ENCODE results near the gene ELAVL4.

- TF ChIP-seq CTCF (IDR thresholded peaks at IDR 0.05), result no peak
- TF ChIP-seq POLR2A (IDR thresholded peaks at IDR 0.05), result no peak
Measured at GRCh38 chr1:50132347-50132894, 23.7 kb downstream of the ELAVL4 start.
